ENCODE data around the gene TMEM191B.
"Not testable (repeated sequence)": the region's sequence is repeated elsewhere in the genome, so short reads cannot be mapped to it uniquely, and the experiment has no call there.

TMEM191B gene

DNA sequence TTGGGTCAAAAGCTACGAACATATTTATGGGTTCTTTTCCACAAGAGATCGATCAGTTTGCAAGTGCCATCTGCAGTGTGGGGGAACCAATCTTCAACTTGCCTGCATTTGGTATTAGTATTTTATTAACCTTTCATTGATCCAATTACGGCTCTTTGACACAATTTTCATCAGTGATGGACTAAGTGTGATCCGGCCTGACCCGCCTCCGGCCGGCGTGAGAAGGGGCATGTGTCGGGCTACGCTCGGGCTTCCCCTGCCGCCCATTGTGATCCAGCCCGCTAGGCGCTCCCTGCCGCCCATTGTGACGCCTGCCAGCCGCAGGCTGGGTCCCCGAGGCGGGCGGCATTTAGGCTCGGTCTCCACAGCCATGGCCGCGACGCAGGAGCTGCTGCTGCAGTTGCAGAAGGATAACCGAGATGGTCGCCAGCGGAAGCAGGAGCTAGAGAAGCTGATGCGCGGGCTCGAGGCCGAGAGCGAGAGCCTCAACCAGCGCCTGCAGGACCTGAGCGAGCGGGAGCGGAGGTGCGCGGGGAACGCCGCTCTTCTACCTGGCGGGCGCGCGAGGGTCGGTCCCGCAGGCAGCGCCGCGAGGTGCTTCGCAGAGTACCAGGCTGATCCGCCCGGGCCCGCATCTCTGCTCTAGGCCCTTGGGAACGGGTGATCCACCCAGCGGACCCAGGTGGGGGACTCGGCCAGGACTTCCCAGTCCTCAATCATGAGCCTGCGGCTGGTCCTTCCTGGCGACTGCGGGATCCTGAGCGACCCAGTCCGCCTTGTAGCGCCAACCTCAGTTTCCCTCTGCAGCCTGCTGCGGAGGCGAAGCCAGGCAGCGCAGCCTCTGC lies at the start of gene TMEM191B:
TMEM191B (plus strand) TSS at position 51 of the 845 bp plus-strand sequence; CDS start at position 230, 179 bp downstream.
- DNase-seq: not testable (repeated sequence)

GRCh38 chr22:18496227-18496626 lies 31.4 kb upstream of the TMEM191B start:
- not testable (repeated sequence) for DNase-seq

GRCh38 chr22:18511327-18511726 lies 16.3 kb upstream of the TMEM191B start:
- DNase-seq: not testable (repeated sequence)

GRCh38 chr22:18512378-18512777 lies 15.2 kb upstream of the TMEM191B start:
- DNase-seq: not testable (repeated sequence)

DNA sequence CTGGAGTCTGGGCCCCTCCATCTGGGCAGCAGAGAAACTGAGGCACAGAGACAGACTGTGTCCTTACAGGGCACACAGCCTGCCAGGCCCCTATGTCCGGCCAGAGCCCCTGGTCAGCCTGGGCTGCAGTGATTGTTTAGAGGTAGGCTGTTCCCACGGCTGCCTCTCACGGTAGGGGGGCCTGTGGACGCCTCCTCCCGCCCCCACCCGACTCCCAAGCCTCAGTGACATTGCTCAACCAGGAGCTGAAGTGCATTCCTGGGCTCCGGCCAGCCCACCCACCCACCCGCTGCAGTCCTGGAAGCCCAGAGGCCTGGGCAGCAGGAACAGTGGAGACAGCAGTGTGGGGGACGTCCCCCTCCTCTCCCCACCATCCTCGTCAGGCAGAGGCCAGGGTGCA lies 14.1 kb upstream of the TMEM191B start:
- DNase-seq: not testable (repeated sequence)

DNA sequence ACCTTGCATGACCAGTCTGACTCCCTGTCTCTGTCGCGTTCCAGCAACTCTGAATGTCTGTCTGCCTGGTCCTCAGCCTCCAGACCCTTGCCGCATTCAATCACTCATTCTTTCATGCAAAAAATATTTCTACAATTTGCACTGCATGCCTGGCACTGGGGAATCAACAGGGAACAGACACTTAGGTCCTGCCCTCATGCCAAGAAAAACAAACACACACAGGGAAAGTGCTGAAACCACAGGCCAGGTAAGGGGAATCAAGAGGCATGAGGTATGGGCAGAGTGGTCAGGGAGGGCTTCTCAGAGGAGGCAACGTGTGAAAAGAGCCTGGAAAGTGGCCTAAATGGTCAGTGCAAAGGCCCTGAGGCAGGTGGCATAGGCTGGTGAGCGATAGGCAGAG lies 9.5 kb upstream of the TMEM191B start, which contains the start of gene GGTLC3:
GGTLC3 (minus strand) TSS at position 101 of the 400 bp plus-strand sequence. CDS start 264 bp downstream, outside the sequence.
- DNase-seq: not testable (repeated sequence)

DNA sequence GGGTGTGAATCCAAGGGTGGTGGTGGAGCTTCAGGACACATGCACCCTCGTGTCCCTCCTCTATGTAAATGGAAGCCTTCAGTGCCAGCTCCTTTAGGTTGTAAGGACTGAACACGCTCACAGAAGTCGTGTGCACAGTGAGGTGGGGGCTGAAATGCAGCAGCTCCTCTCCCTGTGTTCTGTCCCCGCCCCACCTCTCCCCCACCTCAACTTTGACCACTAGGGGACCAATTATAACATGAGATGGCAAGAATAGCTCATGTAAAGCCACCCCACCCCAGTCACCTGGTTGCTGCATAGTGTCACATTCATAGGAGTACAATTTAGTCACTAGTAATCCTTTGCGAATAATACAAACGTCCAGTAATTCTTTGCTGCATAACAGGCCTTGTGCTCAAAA lies 4.8 kb upstream of the TMEM191B start:
- not testable (repeated sequence) for DNase-seq

- not testable (repeated sequence) for DNase-seq
These were observed 4.3 kb upstream of the TMEM191B start for GRCh38 chr22:18523328-18523727.

DNA sequence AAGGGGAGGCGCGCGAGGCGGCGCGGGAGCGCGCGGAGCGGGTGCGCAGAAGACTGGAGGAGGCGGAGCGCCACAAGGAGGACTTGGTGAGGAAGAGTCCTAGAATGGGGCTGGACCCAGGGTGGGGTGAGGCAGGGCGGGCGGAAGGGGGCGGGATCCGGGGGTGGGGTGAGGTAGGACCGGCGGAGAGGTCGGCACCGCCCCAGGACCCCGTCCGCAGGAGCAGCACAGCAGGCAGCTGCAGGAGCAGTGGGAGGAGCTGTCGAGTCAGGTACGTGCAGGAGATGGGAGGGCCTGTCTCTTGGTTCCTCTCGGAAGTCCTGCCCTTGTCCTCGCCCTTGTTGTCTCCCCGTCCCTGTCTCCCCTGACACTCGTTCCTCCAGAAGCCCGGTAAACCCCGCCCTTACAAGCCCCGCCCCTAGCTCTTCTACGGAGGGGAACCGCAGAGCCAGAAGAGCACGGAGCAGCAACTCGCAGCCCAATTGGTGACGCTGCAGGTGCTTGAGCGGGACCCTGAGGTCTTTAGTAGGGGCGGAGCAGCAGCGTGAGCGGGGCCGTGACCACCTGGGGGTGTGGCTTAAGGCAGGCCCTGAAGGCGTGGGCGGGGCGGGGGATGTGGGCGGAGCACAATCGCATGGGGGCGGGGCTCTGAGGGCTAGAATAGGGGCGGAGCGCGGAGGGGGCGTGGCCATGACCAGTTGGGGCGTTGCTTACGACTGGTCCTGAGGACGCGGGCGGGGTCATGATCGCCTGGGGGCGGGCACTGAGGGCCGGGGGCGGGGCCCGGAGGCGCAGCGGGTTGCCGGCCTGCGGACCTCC lies 1.2 kb downstream of the TMEM191B start:
- DNase-seq: not testable (repeated sequence)

- DNase-seq: not testable (repeated sequence)
These were observed 2.0 kb downstream of the TMEM191B start for GRCh38 chr22:18529416-18530145.

- not testable (repeated sequence) for DNase-seq
These were observed 6.0 kb downstream of the TMEM191B start for GRCh38 chr22:18533633-18534032.

DNA sequence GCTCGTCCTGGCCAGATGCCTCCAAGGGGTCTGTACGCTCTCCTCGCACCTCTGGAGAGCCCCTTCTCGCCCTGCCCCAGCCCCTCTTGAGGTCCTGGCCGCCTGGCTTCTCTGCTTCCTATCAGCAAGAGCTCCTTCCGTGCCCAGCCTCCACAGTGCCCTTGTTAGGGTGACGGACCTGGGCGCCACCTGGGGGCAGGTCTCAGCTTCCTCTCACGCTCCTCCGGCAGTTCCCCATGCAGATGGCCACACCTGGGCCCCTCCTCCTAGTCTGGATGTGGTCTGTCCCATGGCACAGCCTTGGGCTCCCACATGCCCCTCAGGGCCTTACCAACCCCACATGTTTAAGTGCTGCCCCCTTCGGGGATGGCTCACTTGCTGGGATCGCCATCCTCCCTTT lies 6.7 kb downstream of the TMEM191B start:
- not testable (repeated sequence) for DNase-seq

GRCh38 chr22:18539994-18540393 lies 12.4 kb downstream of the TMEM191B start:
- not testable (repeated sequence) for DNase-seq

GRCh38 chr22:18543400-18543799 lies 15.8 kb downstream of the TMEM191B start:
- DNase-seq: not testable (repeated sequence)

- not testable (repeated sequence) for DNase-seq
These were observed 17.0 kb downstream of the TMEM191B start for GRCh38 chr22:18544615-18545014.

DNA sequence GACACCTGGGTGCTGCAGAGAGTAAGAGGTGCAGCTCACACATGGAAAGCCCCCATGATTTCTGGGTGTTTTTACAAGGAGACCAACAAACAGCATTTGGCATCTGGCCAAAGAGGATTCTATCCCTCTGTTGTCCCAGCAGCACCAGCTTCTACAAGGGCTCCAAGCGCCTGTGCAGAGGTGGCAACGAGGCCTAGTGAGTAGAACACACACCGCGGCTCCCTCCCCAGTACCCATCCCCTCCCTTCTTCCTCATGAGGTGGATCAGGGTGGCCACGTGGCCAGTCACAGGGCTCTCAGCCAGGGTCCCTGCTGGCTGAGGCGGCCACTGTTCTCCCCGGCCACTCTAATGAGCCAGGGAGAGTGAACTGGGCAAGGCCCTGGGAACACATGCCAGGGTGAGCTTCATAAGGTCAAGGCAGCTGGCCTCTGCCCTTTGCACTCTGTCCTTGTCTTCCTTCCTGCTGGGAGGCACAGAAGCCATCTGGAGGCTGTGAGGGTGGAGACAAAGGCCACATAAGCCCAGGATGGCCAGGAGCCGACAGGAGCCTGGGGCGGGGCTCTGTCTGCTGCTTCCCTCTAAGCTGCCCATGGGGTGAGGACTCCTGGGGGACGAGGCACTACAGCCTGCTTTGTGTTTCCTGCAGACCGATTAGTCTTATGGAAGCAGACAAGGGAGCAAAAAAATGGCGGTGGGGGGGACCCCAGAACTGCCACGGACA lies 22.0 kb downstream of the TMEM191B start:
- DNase-seq: not testable (repeated sequence)

DNA sequence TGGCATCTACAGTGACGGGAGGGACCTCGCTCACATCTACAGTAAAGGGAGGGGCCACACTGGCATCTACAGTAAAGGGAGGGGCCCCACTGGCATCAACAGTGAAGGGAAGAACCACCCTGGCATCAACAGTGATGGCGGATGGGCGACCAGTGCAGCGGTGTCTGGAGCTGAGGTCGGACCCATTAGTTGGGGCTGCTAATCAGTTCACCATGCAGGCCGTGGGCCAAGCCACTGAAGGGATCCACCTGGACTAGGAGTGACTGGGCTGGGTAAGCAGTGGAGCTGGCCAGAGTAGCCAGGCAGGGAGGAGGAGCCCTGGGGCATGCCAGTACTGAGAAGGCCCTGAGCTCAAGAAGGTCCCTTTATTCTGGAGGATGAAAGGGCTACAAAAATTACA lies 23.4 kb downstream of the TMEM191B start:
- DNase-seq: not testable (repeated sequence)

DNA sequence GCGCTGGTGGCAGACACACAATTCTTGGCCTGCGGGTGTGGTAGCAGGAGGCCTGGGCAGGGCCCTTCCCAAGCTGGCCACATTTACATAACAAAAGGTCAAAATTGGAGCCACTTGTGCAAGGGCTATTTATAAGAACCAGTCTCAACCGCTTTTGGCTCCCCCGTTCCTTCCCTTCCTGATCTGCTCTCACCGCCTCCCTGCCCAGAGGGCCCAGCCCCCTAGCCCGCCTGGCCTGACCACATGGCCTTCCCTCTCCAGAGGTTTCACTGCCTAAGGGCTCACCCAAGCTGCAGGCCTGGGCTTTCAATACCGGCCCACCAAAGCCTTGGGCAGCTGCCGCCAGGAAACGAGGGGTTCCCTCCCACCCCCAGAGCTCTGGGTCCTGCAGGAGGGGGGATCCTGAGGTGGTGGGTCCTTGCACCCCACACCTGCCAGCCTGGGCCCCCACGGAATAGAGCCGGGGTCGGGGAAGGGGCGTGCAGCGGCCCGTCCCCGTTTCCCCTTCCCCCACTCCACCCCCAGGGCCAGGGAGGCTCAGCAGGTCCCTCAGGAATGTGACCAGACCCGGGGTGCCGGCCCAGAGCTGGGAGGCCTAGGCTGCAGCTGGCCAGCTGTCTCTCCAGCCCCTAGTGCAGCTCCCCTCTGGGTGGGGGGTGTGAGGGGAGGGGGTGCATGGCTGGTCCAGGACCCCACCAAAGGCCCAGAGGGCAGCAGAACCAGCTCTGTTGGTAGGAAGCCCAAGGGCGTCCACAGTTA lies 25.4 kb downstream of the TMEM191B start:
- not testable (repeated sequence) for DNase-seq

- not testable (repeated sequence) for DNase-seq
These were observed 27.0 kb downstream of the TMEM191B start for GRCh38 chr22:18554280-18555256.

- not testable (repeated sequence) for DNase-seq
These were observed 30.9 kb downstream of the TMEM191B start for GRCh38 chr22:18558516-18558915.

All from NCI-H345 (cell line).